Measurements from ENCODE around the gene PIP5K1B.

DNA sequence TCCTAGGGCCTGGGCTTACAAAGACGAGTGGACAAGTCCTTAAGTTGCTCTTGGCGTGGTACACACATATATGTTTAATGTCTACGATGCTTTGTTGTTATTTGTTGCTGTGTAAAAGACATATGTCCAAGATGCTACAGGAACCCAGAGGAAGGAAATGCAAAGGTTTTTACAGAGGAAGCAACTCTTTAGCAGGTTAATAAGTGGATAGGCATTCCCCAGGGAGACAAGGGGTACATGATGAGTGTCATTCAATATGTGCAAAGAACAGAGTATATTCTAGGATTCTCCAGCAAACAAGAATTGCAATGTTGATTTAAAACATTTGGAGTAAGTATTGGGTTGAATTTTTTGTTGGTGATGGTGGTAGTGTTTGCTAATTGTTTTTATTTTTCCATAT, 92.1 kb downstream of the PIP5K1B start:
- no peak for TF ChIP-seq POLR2A (IDR thresholded peaks at IDR 0.05)
- TF ChIP-seq, protein P1, sequence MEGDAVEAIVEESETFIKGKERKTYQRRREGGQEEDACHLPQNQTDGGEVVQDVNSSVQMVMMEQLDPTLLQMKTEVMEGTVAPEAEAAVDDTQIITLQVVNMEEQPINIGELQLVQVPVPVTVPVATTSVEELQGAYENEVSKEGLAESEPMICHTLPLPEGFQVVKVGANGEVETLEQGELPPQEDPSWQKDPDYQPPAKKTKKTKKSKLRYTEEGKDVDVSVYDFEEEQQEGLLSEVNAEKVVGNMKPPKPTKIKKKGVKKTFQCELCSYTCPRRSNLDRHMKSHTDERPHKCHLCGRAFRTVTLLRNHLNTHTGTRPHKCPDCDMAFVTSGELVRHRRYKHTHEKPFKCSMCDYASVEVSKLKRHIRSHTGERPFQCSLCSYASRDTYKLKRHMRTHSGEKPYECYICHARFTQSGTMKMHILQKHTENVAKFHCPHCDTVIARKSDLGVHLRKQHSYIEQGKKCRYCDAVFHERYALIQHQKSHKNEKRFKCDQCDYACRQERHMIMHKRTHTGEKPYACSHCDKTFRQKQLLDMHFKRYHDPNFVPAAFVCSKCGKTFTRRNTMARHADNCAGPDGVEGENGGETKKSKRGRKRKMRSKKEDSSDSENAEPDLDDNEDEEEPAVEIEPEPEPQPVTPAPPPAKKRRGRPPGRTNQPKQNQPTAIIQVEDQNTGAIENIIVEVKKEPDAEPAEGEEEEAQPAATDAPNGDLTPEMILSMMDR (IDR thresholded peaks at IDR 0.05): no peak
- no peak for TF ChIP-seq EP300 (IDR thresholded peaks at IDR 0.05)

Data from sigmoid colon (tissue), 4 donors.